ENCODE measurements around the gene KAT2A.

GRCh38 chr17:42111871-42112551, 9.2 kb downstream of the KAT2A start:
- TF ChIP-seq POLR2AphosphoS5 (IDR thresholded peaks at IDR 0.05), result no peak
- TF ChIP-seq CTCF (IDR thresholded peaks at IDR 0.05 in 8 of 11, conservative IDR thresholded peaks at IDR 0.05 in 3 of 11), result no peak

Measured in spleen (tissue), 7 donors.